ENCODE data around the gene MYL6. TPM values are rescaled to one million over a fixed set of nuclear protein-coding genes. Genes with fewer than 3 reads are reported as not detected.

The MYL6 gene
- total RNA-seq, 1 experiment from 2014 or later, result 932 TPM

DNA sequence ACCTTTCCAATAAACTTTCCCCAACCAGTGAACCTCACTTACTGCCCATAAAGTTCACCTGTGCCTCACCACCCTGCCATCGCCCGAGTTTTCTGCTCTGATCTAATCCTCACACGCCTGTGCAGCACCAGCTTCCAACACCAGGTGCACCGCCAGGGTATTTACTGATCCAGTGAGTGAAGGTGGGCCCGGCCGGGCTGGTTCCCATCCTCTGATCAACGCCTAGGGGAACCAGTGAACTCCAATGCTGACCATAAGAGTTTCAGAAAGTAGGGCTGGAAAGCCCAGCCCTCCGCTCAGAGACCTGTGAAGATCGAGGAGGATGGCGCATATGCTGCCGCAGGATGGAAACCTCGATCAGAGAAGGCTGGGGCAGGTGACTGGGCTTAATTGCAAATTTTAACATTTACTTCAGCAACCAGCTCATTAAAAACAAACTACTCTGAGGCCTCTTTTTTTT lies 6.5 kb upstream of the MYL6 start:
- CTCF ChIA-PET, result interaction anchor here (0.6 to 3.0 kb wide), 13 partner anchors 9 to 1191 kb away, joined by 3 to 25 read pairs (median 6); partner anchors contain the start of genes ANKRD52, ESYT1, RNF41 and SMARCC2
- TF ChIP-seq, protein P1, sequence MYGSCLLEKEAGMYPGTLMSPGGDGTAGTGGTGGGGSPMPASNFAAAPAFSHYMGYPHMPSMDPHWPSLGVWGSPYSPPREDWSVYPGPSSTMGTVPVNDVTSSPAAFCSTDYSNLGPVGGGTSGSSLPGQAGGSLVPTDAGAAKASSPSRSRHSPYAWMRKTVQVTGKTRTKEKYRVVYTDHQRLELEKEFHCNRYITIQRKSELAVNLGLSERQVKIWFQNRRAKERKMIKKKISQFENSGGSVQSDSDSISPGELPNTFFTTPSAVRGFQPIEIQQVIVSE (CRISPR knock-in tag; IDR thresholded peaks at IDR 0.05; ENCODE audit: borderline replicate concordance), result no peak
- TF ChIP-seq, protein P2, sequence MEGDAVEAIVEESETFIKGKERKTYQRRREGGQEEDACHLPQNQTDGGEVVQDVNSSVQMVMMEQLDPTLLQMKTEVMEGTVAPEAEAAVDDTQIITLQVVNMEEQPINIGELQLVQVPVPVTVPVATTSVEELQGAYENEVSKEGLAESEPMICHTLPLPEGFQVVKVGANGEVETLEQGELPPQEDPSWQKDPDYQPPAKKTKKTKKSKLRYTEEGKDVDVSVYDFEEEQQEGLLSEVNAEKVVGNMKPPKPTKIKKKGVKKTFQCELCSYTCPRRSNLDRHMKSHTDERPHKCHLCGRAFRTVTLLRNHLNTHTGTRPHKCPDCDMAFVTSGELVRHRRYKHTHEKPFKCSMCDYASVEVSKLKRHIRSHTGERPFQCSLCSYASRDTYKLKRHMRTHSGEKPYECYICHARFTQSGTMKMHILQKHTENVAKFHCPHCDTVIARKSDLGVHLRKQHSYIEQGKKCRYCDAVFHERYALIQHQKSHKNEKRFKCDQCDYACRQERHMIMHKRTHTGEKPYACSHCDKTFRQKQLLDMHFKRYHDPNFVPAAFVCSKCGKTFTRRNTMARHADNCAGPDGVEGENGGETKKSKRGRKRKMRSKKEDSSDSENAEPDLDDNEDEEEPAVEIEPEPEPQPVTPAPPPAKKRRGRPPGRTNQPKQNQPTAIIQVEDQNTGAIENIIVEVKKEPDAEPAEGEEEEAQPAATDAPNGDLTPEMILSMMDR (IDR thresholded peaks at IDR 0.05), result peak; percentile 22; the same call in 1 of the 2 replicates
- TF ChIP-seq, protein P3, sequence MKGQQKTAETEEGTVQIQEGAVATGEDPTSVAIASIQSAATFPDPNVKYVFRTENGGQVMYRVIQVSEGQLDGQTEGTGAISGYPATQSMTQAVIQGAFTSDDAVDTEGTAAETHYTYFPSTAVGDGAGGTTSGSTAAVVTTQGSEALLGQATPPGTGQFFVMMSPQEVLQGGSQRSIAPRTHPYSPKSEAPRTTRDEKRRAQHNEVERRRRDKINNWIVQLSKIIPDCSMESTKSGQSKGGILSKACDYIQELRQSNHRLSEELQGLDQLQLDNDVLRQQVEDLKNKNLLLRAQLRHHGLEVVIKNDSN (CRISPR knock-in tag; IDR thresholded peaks at IDR 0.05), result no peak
- DNase-seq (ENCODE audit: low spot score) (peak; percentile 72), ATAC-seq (peak; percentile 81)
- Mint-ChIP-seq H3K27me3 (ENCODE audit: low read depth) (no peaks in the 10 kb centered on the region), H3K9me3 (no peaks in the 10 kb centered on the region), H3K27ac (peak overlapping the region; percentile 88), H3K4me1 (peaks cover 13% of the 10 kb centered on the region), H3K36me3 (peaks cover 17% of the 10 kb centered on the region), H3K4me3 (peak overlapping the region; percentile 93)
- POLR2A ChIA-PET, result interaction anchor here (0.6 to 1.9 kb wide), 6 partner anchors 10 to 70 kb away, joined by 5 to 15 read pairs (median 6); partner anchors contain the start of genes ESYT1, PA2G4, RNF41 and ZC3H10

DNA sequence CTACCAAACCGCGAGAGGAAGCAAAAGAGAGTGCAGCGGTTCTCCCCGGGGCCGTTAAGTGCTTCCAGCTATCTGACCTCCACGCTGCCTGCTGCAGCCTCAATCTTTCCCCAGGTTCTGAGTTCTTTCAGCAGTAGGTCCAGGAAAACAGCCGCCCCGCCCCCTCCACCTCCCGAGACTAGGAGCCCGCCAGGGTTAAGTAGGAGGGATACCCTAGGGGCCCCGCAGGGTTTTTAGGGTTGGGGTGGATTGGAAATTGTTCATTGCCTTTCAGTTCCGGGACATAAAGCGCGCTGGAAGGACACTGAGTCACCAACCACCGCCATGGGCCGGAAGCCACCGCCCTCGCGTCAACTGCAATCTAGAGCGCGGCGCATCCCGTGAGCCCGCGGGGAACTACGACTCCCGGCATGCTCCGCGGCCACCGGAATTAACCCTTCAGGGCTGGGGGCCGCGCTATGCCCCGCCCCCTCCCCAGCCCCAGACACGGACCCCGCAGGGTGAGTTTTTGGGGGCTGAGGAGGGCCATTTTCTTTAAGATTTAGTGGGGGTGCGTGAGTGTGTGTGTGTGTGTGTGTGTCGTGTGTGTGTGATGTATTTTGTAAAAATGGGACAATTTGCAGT lies 5.9 kb upstream of the MYL6 start, which contains the start of gene MYL6B:
Gene MYL6B (plus strand): TSS at position 456 of the 624 bp plus-strand sequence. CDS start 1,332 bp downstream, outside the sequence.
- DNase-seq (ENCODE audit: low spot score) (peak; percentile 91), ATAC-seq (peak; percentile 79)
- Mint-ChIP-seq H3K4me3 (peak within 1 kb of the TSS; percentile 93), H3K36me3 (peaks cover 17% of the 10 kb centered on the region), H3K4me1 (peaks cover 16% of the 10 kb centered on the region), H3K9me3 (no peaks in the 10 kb centered on the region), H3K27ac (peak within 1 kb of the TSS; percentile 88), H3K27me3 (ENCODE audit: low read depth) (no peaks in the 10 kb centered on the region)
- ChIA-PET POLR2A (interaction anchor here (1.0 to 1.9 kb wide), 5 partner anchors 10 to 70 kb away, joined by 5 to 15 read pairs (median 7); partner anchors contain the start of genes ESYT1, RNF41 and ZC3H10), CTCF (interaction anchor here (1.0 to 3.0 kb wide), 12 partner anchors 10 to 1190 kb away, joined by 3 to 25 read pairs (median 6); partner anchors contain the start of genes ANKRD52, ESYT1, RNF41 and SMARCC2)
- TF ChIP-seq FOXK1 (CRISPR knock-in tag; IDR thresholded peaks at IDR 0.05), result peak; percentile 70
- no peak for TF ChIP-seq TCF7 (CRISPR knock-in tag; IDR thresholded peaks at IDR 0.05; ENCODE audit: low read depth)
- no peak for TF ChIP-seq JAZF1 (CRISPR knock-in tag; IDR thresholded peaks at IDR 0.05)
- TF ChIP-seq, protein P4, sequence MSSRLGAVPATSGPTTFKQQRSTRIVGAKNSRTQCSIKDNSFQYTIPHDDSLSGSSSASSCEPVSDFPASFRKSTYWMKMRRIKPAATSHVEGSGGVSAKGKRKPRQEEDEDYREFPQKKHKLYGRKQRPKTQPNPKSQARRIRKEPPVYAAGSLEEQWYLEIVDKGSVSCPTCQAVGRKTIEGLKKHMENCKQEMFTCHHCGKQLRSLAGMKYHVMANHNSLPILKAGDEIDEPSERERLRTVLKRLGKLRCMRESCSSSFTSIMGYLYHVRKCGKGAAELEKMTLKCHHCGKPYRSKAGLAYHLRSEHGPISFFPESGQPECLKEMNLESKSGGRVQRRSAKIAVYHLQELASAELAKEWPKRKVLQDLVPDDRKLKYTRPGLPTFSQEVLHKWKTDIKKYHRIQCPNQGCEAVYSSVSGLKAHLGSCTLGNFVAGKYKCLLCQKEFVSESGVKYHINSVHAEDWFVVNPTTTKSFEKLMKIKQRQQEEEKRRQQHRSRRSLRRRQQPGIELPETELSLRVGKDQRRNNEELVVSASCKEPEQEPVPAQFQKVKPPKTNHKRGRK (CRISPR knock-in tag; IDR thresholded peaks at IDR 0.05; ENCODE audit: borderline replicate concordance), result no peak
- TF ChIP-seq, protein P5, sequence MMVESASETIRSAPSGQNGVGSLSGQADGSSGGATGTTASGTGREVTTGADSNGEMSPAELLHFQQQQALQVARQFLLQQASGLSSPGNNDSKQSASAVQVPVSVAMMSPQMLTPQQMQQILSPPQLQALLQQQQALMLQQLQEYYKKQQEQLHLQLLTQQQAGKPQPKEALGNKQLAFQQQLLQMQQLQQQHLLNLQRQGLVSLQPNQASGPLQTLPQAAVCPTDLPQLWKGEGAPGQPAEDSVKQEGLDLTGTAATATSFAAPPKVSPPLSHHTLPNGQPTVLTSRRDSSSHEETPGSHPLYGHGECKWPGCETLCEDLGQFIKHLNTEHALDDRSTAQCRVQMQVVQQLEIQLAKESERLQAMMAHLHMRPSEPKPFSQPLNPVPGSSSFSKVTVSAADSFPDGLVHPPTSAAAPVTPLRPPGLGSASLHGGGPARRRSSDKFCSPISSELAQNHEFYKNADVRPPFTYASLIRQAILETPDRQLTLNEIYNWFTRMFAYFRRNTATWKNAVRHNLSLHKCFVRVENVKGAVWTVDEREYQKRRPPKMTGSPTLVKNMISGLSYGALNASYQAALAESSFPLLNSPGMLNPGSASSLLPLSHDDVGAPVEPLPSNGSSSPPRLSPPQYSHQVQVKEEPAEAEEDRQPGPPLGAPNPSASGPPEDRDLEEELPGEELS (CRISPR knock-in tag; IDR thresholded peaks at IDR 0.05), result 0 out of 2 replicates have a peak, but pooled peaks have one; percentile 21
- TF ChIP-seq MYBL2 (CRISPR knock-in tag; IDR thresholded peaks at IDR 0.05), result peak; percentile 65
- TF ChIP-seq, protein P6, sequence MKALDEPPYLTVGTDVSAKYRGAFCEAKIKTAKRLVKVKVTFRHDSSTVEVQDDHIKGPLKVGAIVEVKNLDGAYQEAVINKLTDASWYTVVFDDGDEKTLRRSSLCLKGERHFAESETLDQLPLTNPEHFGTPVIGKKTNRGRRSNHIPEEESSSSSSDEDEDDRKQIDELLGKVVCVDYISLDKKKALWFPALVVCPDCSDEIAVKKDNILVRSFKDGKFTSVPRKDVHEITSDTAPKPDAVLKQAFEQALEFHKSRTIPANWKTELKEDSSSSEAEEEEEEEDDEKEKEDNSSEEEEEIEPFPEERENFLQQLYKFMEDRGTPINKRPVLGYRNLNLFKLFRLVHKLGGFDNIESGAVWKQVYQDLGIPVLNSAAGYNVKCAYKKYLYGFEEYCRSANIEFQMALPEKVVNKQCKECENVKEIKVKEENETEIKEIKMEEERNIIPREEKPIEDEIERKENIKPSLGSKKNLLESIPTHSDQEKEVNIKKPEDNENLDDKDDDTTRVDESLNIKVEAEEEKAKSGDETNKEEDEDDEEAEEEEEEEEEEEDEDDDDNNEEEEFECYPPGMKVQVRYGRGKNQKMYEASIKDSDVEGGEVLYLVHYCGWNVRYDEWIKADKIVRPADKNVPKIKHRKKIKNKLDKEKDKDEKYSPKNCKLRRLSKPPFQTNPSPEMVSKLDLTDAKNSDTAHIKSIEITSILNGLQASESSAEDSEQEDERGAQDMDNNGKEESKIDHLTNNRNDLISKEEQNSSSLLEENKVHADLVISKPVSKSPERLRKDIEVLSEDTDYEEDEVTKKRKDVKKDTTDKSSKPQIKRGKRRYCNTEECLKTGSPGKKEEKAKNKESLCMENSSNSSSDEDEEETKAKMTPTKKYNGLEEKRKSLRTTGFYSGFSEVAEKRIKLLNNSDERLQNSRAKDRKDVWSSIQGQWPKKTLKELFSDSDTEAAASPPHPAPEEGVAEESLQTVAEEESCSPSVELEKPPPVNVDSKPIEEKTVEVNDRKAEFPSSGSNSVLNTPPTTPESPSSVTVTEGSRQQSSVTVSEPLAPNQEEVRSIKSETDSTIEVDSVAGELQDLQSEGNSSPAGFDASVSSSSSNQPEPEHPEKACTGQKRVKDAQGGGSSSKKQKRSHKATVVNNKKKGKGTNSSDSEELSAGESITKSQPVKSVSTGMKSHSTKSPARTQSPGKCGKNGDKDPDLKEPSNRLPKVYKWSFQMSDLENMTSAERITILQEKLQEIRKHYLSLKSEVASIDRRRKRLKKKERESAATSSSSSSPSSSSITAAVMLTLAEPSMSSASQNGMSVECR (CRISPR knock-in tag; IDR thresholded peaks at IDR 0.05; ENCODE audit: borderline replicate concordance), result no peak
- no peak for TF ChIP-seq JUN (CRISPR knock-in tag; IDR thresholded peaks at IDR 0.05)
- TF ChIP-seq ZBTB21 (CRISPR knock-in tag; IDR thresholded peaks at IDR 0.05; ENCODE audit: borderline replicate concordance), result no peak
- TF ChIP-seq CREM (CRISPR knock-in tag; IDR thresholded peaks at IDR 0.05), result peak; percentile 77; the same call in 1 of the 2 replicates
- TF ChIP-seq, protein P7, sequence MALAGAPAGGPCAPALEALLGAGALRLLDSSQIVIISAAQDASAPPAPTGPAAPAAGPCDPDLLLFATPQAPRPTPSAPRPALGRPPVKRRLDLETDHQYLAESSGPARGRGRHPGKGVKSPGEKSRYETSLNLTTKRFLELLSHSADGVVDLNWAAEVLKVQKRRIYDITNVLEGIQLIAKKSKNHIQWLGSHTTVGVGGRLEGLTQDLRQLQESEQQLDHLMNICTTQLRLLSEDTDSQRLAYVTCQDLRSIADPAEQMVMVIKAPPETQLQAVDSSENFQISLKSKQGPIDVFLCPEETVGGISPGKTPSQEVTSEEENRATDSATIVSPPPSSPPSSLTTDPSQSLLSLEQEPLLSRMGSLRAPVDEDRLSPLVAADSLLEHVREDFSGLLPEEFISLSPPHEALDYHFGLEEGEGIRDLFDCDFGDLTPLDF (CRISPR knock-in tag; IDR thresholded peaks at IDR 0.05), result no peak
- TF ChIP-seq, protein P8, sequence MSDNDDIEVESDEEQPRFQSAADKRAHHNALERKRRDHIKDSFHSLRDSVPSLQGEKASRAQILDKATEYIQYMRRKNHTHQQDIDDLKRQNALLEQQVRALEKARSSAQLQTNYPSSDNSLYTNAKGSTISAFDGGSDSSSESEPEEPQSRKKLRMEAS (CRISPR knock-in tag; IDR thresholded peaks at IDR 0.05), result no peak; the same call in 1 of the 2 replicates
- TF ChIP-seq GABPB1 (CRISPR knock-in tag; IDR thresholded peaks at IDR 0.05), result peak; percentile 57; the same call in 1 of the 2 replicates
- TF ChIP-seq, protein P9, sequence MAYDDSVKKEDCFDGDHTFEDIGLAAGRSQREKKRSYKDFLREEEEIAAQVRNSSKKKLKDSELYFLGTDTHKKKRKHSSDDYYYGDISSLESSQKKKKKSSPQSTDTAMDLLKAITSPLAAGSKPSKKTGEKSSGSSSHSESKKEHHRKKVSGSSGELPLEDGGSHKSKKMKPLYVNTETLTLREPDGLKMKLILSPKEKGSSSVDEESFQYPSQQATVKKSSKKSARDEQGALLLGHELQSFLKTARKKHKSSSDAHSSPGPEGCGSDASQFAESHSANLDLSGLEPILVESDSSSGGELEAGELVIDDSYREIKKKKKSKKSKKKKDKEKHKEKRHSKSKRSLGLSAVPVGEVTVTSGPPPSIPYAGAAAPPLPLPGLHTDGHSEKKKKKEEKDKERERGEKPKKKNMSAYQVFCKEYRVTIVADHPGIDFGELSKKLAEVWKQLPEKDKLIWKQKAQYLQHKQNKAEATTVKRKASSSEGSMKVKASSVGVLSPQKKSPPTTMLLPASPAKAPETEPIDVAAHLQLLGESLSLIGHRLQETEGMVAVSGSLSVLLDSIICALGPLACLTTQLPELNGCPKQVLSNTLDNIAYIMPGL (CRISPR knock-in tag; IDR thresholded peaks at IDR 0.05), result 0 out of 2 replicates have a peak, but pooled peaks have one; percentile 29
